NCI-H146 (cell line): ENCODE measurements around the gene ZNF592.
"Not testable (repeated sequence)": the region's sequence is repeated elsewhere in the genome, so short reads cannot be mapped to it uniquely, and the experiment has no call there.

Source experiments
- DNase-seq: peaks from one replicate; lab custom pipeline; 2025; lab: John Stamatoyannopoulos, UW

The ZNF592 gene

DNA sequence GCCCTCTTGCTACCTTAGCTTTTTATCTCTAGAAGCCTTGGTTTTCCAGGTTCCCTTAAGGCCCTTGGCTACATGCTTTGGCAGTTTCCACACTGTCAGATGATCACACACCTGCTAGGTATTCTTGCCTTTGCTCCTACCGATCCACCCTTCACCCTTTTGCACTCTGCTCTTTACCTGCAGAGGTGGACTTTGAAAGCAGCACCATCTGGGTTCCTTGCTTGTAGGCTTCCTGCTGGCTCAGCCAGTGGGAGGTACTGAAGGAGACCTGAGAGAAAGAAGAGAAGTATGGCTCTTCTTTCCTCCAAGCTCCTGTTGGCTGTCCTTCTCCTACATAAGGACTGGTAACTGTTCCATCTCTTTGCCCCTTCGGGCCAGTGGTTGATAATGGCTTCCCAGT, 7.3 kb upstream of the ZNF592 start:
- no peak for DNase-seq

GRCh38 chr15:84747416-84748273, 747 bp upstream of the ZNF592 start:
- peak; percentile 61 for DNase-seq

- peak; percentile 23 for DNase-seq
Measured at GRCh38 chr15:84749111-84749991, 959 bp downstream of the ZNF592 start.

DNA sequence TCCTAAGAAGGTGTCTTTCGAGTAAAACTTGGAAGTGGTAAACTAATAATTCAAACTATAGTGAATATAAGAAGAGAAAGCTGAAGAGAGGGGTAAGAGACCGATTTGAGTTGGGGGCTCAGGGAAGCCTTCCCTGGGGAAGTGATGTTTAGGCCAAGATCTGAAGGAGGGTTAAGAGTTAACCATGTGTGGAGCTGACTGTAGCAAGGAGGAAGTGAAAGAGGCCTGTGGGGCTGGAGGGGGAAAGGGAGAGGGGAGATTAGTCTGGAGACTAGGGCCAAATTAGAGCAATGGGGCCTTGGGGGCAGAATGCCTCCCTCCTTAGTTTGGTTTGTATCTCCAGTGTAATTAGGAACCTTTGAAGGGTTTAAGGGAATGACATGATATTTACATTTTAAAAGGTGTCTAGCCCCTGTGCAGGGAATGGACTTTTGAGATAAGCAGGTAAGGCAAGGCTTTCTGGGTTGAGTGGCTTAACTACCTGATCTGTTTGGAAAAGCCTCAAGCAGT, 2.2 kb downstream of the ZNF592 start:
- no peak for DNase-seq

- not testable (repeated sequence) for DNase-seq
Measured at GRCh38 chr15:84751721-84752120, 3.3 kb downstream of the ZNF592 start.

- DNase-seq: no peak
Measured at GRCh38 chr15:84752195-84752594, 3.8 kb downstream of the ZNF592 start.

DNA sequence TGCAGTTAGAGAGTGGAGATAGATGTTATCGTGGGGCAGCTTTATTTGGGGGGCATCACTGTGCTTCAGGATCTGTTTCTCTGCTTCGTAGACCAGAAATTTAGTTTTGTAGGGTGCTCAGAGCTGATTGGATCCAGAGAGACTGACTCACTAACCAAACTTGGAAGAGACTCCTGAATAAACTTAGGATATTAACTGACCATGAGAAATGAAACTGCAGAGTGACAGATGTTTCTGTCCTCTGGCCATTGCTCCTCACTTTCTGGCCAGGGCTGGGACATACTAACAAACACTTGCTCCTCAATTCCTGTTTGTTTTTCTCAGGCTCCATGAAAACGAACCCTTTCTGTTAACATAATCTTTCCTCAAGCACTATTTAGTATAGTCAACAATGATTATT, 4.3 kb downstream of the ZNF592 start:
- DNase-seq: no peak

DNA sequence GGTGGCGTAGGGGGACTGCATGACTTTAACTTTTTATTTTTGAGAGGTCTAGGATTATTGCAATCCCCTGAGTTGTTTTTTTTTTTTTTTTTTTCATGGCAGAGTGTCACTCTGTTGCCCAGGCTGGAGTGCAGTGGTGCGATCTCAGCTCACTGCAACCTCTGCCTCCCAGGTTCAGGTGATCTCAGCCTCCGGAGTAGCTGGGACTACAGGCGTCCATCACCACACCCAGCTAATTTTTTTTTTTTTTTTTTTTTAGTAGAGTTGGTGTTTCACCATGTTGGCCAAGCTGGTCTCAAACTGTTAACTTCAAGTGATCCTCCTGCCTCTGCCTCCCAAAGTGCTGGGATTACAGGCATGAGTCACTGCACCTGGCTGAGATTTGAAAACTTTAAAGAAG, 6.5 kb downstream of the ZNF592 start:
- not testable (repeated sequence) for DNase-seq

- no peak for DNase-seq
Measured at GRCh38 chr15:84755736-84756527, 7.5 kb downstream of the ZNF592 start.

DNA sequence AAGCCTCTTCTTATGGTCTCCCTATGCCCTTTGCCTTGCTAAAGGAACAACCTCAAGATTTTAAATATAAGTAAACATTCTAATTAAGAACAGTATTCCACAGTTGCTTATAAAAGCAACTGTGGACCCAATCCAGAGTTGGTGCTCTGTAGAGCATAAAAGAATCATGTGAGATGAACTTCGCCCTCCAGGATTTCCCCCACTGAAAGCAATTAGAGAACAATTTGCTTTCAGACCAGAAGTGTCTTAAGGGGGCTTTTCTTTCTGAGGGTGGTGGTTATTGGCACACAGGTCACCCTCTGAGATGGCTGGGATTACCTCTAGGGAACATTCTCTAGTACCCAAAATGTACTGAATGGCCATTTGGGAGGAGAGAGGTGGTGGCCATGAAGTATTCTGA, 10.6 kb downstream of the ZNF592 start:
- DNase-seq: no peak

- no peak for DNase-seq
Measured at GRCh38 chr15:84760219-84760618, 11.8 kb downstream of the ZNF592 start.

DNA sequence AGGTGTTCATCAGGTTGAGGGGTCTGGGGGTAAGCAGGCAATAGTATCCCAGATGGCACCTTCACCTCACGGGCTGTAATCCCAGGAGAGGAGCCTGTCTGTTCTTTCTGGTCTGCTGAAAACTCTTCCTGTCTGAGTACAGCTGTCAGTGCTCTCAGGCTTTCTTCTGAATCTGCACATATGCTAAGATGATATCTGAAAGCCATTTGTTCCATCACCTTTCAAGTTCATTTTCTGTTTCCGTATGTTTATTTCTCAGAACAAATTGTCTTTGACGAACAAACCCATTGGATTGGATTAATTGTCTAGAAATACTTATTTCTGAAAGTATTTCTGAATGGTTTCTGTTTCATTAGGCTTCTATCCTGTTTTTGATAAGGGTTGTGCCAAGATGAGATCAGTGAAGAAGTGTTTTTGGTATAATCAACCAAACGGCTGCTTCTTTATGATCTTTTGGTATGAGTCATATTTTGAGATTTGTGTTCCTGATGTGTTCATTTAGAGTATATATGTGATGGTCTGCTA, 13.3 kb downstream of the ZNF592 start:
- no peak for DNase-seq

DNA sequence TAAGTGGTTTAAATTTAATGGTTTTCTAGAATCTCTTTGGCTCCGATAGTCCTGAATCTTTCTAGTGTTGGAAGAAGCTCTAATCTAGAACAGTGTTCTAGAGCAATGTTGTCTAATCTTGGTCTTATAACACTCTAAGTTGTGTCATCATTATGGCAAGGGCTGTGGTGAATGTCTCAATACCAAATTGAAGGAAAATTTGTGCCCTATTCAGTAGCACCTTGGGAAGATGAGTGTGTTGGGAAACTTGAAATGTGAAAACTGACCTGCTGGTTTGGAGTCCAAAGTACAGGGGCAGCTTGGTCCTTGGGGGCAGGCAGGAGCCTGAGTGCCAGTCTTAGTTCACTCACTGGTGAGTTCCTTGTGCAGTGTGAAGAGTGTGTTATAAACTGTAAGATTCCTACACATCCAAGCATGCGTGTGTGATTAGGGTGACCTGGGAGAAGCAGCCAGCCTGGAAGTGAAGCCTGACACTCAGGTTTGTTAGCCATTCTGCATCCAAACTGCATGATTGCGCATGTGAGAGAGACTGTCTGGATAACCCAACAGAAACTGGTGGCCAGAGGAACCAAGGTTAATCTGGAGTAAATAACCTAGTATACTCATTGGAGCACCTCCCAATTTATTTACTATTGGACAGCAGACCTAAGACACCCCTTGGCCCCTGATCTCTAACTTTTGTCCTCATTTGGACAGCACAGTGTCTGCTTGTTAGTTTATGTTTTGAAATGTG, 14.6 kb downstream of the ZNF592 start:
- DNase-seq: no peak

- no peak for DNase-seq
Measured at GRCh38 chr15:84764585-84764984, 16.2 kb downstream of the ZNF592 start.

DNA sequence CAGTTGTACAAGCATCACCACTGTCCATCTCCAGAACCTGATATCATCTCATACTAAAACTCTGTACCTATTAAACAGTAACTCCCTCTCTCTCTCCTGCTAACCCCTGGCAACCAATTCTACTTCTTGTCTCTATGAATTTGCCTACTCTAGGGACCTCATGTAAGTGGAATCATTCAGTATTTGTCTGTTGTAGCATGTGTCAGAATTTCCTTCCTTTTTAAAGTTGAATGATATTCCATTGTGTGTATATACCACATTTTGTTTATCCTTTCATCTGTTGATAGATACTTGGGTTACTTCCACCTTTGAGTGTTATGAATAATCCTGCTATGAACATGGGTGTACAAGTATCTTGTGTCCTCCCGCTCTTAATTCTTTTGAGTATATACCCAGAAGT, 16.6 kb downstream of the ZNF592 start:
- no peak for DNase-seq

DNA sequence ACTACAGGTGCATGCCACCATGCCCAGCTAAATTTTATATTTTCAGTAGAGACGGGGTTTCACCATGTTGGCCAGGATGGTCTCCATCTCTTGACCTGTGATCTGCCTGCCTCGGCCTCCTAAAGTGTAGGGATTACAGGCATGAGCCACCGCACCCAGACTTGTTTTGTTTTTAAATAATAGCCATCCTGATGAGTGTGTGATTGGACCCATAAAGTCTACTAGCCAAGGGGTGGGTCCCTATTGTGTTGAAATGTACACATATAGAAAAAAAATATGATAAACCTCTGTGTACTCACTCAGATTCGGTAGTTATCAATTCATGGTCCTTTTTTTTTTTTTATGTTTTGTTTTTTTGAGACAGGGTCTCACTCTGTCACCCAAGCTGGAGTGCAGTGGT, 17.3 kb downstream of the ZNF592 start:
- no peak for DNase-seq

- no peak for DNase-seq
Measured at GRCh38 chr15:84766461-84767035, 18.2 kb downstream of the ZNF592 start.

DNA sequence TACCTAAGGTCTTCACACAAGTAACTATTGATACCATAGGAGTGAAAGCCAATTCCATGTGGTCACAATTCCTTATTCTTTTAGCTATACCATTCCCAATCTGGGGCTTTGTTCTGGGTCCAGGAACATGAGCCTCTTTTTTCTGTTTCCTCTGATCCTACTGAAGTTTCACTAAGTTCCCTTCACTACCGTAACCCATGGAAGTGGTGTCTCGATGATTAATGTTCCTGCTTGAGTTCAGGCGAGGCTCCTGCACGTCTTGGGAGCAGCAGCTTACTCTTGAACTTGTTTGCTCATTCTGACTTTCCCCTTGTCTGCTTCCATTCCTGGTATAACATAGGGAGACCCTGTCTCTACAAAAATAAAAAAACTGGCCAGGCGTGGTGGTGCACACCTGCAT, 23.6 kb downstream of the ZNF592 start:
- DNase-seq: no peak

- DNase-seq: no peak
Measured at GRCh38 chr15:84772467-84772866, 24.1 kb downstream of the ZNF592 start.

GRCh38 chr15:84773716-84774115, 25.3 kb downstream of the ZNF592 start:
- DNase-seq: no peak
